Measurements from ENCODE around the gene RRAS.

- no peak for TF ChIP-seq CTCF (IDR thresholded peaks at IDR 0.05)
- TF ChIP-seq POLR2A (IDR thresholded peaks at IDR 0.05): no peak
Observed at GRCh38 chr19:49660338-49660961, 20.5 kb upstream of the RRAS start.

Data from thyroid gland (tissue), 4 donors.